Myocyte (in vitro differentiated cells): ENCODE results near the gene NOTCH3. TPM values are rescaled to one million over a fixed set of nuclear protein-coding genes. Genes with fewer than 3 reads are reported as not detected.

Experiments used
- microRNA-seq: library from miRNA; unstranded; fragments of <30 nt; microRNA quantifications from one replicate; pipeline ENCODE4, GENCODE V29; 2016
- total RNA-seq: library from RNA; depleted of rRNA; stranded (reverse); fragments of >200 nt; gene quantifications from 2 replicates; pipeline ENCODE4 v1.2.3, GENCODE V29; 2014

The NOTCH3 gene
- total RNA-seq, 1 donor from 2014 or later = 76.1 TPM

Small RNA genes within 50 kb of the gene (microRNA-seq; reads per million reads assigned to microRNA genes)
- gene MIR6795 = not detected

Other genes starting within 250 kb of the NOTCH3 start
- gene SLC1A6, start 221.1 kb downstream of the NOTCH3 start, total RNA-seq = not detected in 2 replicates
- gene CASP14, start 151.5 kb downstream of the NOTCH3 start, total RNA-seq = not detected in 2 replicates
- not detected in 2 replicates for gene OR1I1, start 118.8 kb downstream of the NOTCH3 start, total RNA-seq
- 40.4 and 53.4 TPM in 2 replicates for gene SYDE1, start 93.6 kb downstream of the NOTCH3 start, total RNA-seq
- gene EPHX3, start 31.5 kb upstream of the NOTCH3 start, total RNA-seq = 0.16 TPM in 1 of 2 replicates, not detected in the other
- gene BRD4, start 131.5 kb upstream of the NOTCH3 start, total RNA-seq = 18.9 and 20.7 TPM in 2 replicates
- 24.6 and 25.0 TPM in 2 replicates for gene AKAP8, start 178.8 kb upstream of the NOTCH3 start, total RNA-seq
- 141 and 143 TPM in 2 replicates for gene AKAP8L, start 218.0 kb upstream of the NOTCH3 start, total RNA-seq
- gene WIZ, start 249.0 kb upstream of the NOTCH3 start, total RNA-seq = 21.6 and 29.2 TPM in 2 replicates